GM18507 (cell line): ENCODE data around the gene STXBP5L.
"Not testable (repeated sequence)": the region's sequence is repeated elsewhere in the genome, so short reads cannot be mapped to it uniquely, and the experiment has no call there.

Experiments
- DNase-seq: peaks from one replicate; pipeline ENCODE4 v3.0.0; 2011; ENCODE audit warnings: low read depth; ENCODE audit not compliant: insufficient read length; ENCODE audit errors: extremely low spot score
- FAIRE-seq: peaks from 2 replicates; lab custom pipeline; 2011; peaks lifted over from hg19 to GRCh38; lab: Jason Lieb, UNC

The STXBP5L gene

DNA sequence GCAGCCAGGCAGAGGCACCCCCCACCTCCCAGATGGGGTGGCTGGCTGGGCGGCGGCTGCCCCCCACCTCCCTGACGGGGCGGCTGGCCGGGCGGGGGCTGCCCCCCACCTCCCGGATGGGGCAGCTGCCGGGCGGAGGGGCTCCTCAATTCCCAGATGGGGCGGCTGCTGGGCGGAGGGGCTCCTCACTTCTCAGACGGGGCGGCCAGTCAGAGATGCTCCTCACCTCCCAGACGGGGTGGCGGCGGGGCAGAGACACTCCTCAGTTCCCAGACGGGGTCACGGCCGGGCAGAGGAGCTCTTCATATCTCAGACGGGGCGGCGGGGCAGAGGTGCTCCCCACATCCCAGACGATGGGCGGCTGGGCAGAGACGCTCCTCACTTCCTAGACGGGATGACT lies 282.6 kb downstream of the STXBP5L start:
- not testable (repeated sequence) for FAIRE-seq, DNase-seq

DNA sequence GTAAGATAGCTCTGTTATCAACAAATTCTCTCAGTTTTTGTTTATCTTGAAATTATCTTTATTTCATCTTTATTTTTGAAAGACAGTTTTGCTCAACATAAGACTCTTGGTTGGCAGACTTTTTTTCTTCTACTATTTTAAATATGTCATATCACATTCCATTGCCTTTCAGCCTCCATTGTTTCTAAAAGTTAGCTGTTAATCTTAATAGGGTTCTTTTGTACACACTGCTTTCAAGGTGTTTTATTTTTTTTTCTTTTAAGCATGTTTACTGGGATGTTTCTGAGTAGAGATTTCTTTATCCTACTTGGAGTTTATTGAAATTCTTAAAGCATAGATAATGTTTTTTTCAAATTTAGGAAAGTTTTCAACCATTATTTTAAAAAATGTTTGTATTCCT lies 294.6 kb downstream of the STXBP5L start:
- DNase-seq (no peak), FAIRE-seq (no peak)

DNA sequence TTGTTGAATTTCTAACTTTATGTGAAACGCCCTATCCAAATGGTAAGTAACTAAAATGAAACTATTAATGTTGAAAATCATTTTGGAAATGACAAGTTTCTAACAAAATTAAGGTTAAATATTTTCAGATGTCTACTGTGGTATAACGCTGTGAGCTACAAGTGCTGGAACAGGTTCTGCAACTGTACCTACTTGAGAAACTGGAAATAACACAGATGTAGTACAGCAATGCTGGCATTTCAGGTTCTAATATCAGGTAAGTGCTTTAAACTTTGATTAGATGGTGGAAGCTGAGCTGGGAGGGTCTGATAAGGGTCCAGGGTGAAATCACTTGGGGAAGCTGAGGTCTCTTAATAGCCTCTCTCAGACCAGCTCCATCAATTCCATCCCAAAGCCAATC lies 315.1 kb downstream of the STXBP5L start:
- DNase-seq (no peak), FAIRE-seq (no peak)

DNA sequence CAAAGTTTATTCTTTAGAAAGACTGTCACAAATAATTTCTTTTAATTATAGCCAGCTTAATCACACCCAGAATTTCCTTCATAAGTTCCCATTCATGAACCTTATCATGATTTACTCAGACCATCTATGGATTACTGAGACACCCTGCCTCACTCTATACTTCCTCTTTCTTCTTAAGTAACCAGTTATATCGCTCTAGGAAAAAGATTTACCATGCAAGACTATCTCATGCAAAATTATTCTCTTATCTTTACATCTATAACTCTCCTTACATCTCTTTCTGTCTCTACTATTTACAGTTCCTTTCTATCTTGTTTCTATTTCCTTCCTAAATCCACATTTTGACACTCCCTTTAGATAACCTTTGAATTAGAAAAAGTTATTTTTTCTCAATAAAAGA lies 321.0 kb downstream of the STXBP5L start:
- DNase-seq (no peak), FAIRE-seq (no peak)

DNA sequence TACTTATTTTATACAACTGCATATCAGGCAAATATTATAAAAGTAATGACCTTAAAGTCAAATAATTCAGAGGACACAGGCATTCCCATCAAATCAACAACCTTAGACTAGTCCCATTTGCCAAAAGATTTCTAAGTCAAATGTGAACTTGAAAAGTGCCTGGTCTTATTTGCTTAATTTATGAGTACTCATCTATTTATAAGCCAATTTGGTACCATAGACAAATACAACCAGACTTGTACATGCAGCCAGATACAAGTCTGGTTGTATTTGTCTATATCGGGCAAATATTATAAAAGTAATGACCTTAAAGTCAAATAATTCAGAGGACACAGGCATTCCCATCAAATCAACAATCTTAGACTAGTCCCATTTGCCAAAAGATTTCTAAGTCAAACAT lies 322.2 kb downstream of the STXBP5L start:
- not testable (repeated sequence) for FAIRE-seq, DNase-seq

DNA sequence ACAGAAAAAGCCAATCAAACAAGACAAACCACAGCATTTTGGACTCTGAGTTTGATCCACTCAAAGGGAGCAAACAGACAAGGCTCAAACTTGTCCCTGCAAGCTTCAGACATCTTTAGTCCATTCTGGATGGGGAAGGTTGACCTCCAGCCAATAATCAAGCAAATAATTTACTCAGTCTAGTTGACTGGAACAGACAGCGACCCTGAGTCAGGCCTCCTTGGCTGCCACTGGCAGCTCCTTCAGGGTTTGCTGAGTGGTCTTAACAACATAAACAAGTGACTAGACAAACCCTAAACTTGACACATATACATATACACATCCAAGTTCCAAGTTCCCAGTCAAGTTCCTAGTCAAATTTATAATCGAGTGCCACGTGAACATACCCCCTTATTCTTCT lies 323.9 kb downstream of the STXBP5L start:
- FAIRE-seq = no peak
- DNase-seq = no peak

DNA sequence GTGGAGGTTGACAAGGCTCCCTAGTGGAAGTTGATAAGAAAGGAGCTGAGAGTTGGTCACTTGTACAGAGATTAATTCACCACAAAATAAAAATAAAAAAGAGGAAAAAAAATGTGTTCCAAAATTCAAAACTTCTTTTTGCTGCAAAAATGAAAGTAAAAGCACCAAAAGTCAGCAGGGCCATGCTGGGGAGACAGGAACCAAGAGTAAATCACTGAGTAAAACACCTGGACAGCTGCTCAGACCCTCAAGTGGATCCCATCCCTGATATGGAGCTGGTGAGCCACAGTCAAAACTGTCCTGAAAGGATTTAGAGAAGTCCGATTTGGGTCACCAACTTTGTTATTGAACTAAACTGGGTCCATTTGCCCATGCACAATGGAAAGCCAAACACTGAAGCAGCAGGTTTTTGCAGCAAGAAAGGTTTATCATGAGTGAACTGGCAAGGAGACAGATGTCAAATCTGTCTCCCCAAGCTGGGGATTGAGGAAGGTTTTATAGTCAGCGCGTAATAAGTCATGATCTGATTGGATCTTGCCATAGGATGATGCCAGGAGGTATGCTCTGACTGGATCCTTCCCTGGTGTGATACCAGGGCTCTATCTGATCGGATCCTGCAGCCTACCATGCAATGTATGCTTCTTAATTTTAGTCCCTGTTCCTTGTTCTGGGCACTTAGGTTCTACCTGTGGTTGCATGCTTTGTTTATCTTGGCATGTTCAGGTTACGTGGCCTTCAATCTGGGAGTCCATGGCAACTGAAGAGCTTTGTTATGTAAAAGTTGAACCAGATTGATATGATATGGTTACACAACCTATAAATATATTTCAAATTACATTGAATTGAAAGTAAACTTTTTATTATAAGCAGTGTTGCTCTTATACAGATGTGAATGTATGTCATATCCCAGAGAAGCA lies 324.6 kb downstream of the STXBP5L start:
- no peak for DNase-seq
- FAIRE-seq = no peak

DNA sequence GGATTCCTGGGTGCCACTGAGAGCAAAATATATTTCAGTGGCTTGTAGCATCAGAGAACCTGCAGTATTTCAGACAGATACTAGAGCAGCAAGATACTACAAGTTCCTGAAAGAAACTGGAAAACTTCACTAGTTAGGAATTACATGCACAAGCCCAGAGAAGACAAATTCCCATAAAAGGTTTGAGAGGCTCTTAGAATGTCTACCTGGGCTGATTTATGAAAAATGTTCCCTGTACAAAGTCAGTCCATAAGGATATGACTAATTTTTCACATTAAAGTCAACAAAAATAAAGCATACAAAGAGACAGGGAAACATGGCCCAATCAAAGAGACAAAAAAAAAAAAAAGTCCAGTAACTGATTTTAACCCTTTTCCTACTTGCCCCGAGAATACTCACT lies 335.2 kb downstream of the STXBP5L start:
- FAIRE-seq (no peak), DNase-seq (no peak)

DNA sequence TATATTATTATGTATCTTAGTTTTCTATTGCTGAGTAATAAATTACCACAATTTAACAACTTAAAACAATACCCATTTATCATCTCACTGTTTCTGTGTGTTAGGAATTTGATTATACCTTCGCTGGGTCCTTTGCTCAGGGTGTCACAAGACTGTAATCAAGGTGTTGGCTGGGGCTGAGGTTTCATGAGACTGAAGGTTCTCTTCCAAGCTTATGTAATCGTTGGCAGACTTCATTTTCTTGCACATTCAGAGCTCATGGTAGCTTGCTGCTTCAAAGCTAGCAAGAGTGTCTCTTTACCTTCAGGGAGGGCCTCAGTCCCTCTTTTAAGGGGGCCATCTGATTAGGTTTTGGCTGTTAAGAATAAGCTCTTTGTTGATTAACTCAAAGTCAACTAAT lies 344.7 kb downstream of the STXBP5L start:
- DNase-seq (no peak), FAIRE-seq (no peak)

DNA sequence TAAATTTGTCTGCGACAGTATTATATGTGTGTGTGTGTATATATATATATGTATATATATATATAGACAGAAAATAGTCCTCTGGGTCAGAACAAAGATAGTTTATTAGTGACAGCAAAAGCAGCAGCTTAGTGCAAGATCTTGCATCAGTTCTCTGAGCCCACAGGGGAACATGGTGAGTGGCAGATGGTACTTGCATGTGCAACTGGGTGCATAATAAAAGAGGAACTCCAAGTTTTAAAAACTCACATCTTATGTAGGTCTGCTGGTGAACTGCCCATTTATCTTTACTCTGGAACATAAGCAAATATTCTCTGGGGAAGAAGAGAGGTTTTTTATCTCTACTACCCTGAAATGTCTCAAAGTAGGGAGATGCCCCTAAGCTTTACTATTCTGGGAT lies 361.4 kb downstream of the STXBP5L start:
- no peak for FAIRE-seq
- no peak for DNase-seq

DNA sequence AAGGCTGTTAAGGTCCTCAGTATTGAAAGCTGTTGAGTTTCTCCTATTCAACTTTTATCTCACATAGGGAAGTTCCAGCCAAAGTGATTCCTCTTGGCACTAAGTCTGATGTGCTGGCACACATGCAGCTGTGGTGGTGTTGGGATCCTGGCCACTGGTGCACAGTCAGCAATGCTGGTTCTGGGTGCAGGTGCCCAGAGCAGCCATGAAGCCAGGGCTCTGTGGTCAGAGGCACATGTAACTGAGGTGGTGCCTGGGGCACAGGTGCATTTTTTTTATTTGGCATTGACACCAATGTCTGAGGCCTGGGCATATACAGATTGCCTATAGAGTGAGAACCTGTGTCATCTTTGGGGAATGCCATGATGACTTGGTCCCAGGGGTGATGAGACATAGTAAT lies 366.4 kb downstream of the STXBP5L start:
- FAIRE-seq (no peak), DNase-seq (no peak)

DNA sequence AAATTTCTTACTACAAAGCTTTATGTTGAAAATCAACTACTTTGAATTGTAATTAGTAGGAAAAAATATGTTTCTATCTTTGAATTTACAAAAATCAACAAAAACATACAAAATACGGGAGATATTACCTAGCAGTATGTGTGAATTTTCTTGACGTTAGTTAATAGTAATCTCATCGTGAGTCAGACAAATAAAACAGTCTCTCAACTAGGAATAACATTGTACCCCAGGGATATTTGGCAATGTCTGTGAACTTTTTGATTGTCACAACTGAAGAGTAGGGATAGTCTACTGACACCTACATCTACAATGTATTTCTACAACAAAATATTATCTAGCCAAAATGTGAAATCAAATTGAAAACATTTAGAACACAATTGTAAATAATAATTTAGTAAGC lies 387.4 kb downstream of the STXBP5L start:
- no peak for DNase-seq

DNA sequence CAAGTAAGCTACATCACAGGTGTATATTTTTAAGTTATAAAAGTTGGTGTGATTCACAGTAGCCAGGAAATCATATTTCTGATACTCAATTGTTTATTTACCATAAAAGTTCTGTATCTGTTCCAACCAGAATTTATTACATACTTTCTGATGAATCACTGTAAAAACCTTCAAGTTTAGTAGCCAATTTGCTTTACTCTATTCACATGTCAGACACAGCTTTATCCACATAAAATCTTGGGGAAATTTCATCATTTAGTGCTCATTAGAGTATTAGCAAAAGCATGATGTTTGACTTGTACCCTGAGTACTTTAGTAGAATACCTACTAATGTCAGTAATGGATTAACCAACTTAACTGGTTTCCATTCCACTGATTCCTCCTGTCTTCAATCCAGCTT lies 388.0 kb downstream of the STXBP5L start:
- DNase-seq (no peak), FAIRE-seq (no peak)

More for the DNA sequence above, 387.4 kb downstream of the STXBP5L start:
- FAIRE-seq = no peak

DNA sequence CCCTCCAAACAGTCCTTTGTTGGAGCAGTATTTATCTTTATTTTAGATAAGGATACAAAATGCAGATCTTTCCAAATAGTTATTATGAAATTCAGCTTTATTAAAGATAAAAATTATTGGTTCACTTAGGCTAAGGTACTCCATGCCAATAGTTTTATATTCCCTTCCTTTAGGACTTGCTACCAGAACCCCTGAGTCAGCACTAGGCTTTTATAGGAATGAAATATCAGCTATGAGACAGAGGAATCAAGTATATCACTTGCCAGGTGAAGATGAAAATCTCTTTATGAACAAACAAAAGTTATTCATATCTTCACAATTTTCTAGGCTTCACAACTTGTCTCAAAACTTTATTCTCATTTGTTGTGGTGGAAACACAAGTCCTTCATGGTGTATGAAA lies 416.3 kb downstream of the STXBP5L start:
- DNase-seq (no peak), FAIRE-seq (no peak)

DNA sequence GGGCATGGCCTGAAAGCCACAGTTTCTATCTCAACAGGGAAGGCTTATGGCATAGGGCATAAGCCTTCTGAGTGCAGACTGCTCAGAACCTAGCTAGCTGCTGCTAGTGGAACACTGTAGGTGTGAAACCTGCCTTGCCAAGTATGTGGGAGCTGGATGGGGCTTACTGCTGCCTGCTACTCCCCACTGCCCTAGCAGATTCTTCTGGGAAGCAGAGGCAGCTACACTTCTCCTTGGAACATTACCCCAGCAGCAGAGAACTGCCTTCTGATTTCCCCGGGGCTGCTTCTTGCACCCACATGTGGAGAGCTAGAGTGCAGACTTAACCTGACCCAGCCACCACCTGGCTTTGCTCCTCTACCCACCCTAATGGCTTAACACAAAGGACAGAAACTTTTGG lies 422.1 kb downstream of the STXBP5L start:
- DNase-seq = no peak
- no peak for FAIRE-seq

DNA sequence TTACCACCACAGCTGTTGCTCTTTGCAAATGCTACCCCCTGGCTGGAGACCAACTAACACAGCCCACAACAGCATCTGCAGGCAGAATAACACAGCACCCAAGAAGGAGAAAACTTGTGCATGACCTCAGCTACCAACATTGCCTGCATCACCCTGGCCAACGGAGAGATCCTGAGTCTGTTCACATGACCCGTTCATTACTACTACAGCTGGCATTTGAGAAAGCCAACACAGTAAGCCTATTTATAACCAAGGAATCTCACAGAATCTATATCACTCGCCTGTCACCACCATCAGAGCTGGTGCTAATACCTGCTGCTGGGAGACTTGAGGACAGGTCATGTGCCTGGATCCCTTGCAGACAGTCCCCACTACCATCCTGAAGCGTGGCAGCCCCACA lies 422.6 kb downstream of the STXBP5L start:
- DNase-seq (no peak), FAIRE-seq (no peak)

DNA sequence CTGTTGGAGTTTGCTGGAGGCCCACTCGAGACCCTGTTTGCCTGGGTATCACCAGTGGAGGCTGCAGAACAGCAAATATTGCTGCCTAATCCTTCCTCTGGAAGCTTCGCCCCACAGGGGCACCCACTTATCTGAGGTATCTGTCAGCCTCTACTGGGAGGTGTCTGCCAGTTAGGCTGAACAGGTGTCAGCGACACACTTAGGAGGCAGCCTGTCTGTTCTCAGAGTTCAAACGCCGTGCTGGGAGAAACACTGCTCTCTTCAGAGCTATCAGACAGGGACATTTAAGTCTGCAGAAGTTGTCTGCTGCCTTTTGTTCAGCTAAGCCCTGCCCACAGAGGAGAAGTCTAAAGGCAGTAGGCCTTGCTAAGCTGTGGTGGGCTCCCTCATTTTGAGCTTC lies 448.0 kb downstream of the STXBP5L start:
- DNase-seq, FAIRE-seq: not testable (repeated sequence)

DNA sequence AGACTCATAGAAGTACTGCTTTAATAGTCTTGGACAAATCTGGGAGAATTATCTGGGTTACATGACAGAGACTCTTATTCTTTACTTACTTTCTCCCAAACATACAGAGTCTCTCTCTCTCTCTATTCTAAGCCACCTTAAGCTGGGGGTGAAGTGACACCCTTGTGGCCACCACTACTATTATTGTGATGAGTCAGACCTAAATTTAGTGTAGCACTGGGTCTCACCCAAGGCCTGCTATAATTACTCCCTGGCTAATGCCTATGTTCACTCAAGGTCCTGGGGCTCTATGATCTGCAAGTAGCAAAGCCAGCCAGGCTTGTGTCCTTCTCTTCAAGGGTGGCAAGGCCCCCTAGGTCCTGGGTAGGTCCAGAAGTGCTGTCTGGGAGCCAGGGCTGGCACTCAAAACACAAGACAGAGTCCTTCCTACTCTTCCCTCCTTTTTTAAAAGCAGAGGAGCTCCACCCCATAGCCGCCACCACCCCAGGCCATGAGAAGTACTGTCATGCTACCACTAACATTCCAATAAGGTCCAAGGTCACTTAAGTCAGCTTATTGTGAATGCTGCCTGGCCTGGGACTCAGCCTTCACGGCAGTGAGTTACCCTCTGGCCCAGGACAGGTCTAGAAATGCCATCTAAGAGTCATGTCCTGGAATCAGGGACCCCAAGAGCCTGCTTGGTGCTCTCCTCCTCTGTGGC lies 454.2 kb downstream of the STXBP5L start:
- no peak for DNase-seq
- FAIRE-seq = no peak

DNA sequence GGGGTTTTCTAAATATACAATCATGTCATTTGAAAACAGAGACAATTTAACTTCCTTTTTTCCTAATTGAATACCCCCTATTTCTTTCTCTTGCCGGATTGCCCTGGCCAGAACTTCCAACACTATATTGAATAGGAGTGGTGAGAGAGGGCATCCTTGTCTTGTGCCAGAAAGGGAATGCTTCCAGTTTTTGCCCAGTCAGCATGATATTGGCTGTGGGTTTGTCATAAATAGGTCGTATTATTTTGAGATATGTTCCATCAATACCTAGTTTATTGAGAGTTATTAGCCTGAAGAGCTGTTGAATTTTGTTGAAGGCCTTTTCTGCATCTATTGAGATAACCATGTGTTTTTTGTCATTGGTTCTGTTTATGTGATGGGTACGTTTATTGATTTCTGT lies 480.3 kb downstream of the STXBP5L start:
- FAIRE-seq, DNase-seq: not testable (repeated sequence)

DNA sequence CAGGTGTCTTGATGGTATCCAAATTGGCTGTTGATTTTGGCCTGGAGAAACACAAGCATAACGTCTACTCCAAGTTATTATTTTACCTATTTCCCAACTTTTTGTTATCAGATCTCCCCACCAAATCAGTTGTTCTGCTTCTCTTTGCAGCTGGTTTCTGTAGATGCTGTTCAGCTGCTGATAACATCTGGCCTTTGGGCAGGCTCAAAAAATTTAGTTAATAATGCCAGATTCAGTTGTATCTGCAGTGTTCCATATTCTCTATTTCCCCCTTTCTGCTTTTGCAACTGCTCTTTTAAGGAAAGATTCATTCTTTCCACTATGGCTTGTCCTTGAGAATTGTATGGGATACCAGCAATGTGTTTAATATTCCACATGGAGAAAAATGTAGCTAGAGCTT lies 488.0 kb downstream of the STXBP5L start:
- DNase-seq, FAIRE-seq: not testable (repeated sequence)

DNA sequence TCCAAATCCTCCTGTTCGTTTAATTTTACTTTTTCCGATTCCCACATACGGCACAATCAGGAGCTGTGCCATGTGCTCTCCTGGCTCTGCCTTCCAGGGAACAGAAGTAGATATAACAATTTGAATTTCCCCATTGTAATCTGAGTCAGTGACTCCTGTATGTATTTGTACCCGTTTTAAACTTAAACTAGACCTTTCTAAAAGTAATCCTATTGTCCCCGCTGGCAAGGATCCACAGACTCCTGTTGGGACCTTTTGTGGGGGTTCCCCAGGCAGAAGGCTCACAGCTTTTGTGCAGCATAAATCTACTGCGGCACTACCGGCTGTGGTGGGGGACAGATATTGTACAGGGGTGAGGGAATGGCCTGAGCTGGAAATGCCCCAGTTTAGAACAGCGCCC lies 490.0 kb downstream of the STXBP5L start:
- FAIRE-seq = not testable (repeated sequence)

More for the DNA sequence above, 490.0 kb downstream of the STXBP5L start:
- not testable (repeated sequence) for DNase-seq
